Prostate gland (tissue), 2 donors: ENCODE results near the gene FAM120AOS. TPM values are rescaled to one million over a fixed set of nuclear protein-coding genes. Genes with fewer than 3 reads are reported as not detected.

Experiments used
- DNase-seq: peaks from one replicate; pipeline ENCODE4 v3.0.0-alpha.2; 2019; ENCODE audit warnings: low spot score
- H3K27ac ChIP-seq, 2 donors: fragments of 200-600 bp; sonication (generic); 2 replicates each; pipeline ENCODE4 v1.5.1; 2017 to 2019
- H3K27me3 ChIP-seq: fragments of 200-600 bp; sonication (generic); replicated peaks from 2 replicates; pipeline ENCODE4 v1.5.1; 2019; ENCODE audit not compliant: insufficient read depth
- H3K36me3 ChIP-seq, 2 donors: fragments of 200-600 bp; sonication (generic); 1 replicate in 1 of 2; 2 replicates in 1 of 2; pipeline versions ENCODE4 v1.5.1 to v1.8.1; 2017 to 2019
- H3K4me1 ChIP-seq: fragments of 200-600 bp; sonication (generic); replicated peaks from 2 replicates; pipeline ENCODE4 v1.5.1; 2019
- H3K4me3 ChIP-seq, 2 donors: fragments of 200-600 bp; sonication (generic); 2 replicates each; pipeline ENCODE4 v1.5.1; 2017 to 2019
- H3K9me3 ChIP-seq: fragments of 200-600 bp; sonication (generic); 2 replicates; pipeline ENCODE4 v1.5.1; 2017
- POLR2A ChIP-seq: fragments of 450-650 bp; IDR thresholded peaks from one replicate; pipeline ENCODE4 v1.6.1; 2016; ENCODE audit warnings: antibody characterized with exemption, mild to moderate bottlenecking
- POLR2AphosphoS5 ChIP-seq: sonication (generic); formaldehyde crosslinking; IDR thresholded peaks from one replicate; pipeline ENCODE4 v1.6.1; 2017; ENCODE audit warnings: antibody characterized with exemption
- WGBS: methylation state at CpG from one replicate; pipeline ENCODE4 v1.1.5; 2018; 5-methylcytosine and 5-hydroxymethylcytosine counted together
- intact Hi-C: fragments of 100-400 bp; cut with DNase I; formaldehyde crosslinking; loops from one replicate; pipeline ENCODE4 v1.14.2; 2022
- total RNA-seq, 2 donors: library from RNA; depleted of rRNA; stranded (reverse); fragments of >200 nt; gene quantifications; one replicate each; pipeline ENCODE4 v1.1.0, GENCODE V29; 2016
- TF ChIP-seq, protein P1 (sequence below), 4 experiments: fragments of 200-600 bp in 2 of 4; fragments of 450-650 bp in 2 of 4; sonication (generic) in 2 of 4; IDR thresholded peaks; 1 replicate in 3 of 4; 2 replicates in 1 of 4; pipeline ENCODE4 v1.5.1; 2016 to 2019; ENCODE audit warnings: antibody characterized with exemption in 4 of 4, mild to moderate bottlenecking in 2 of 4, moderate library complexity in 2 of 4

FAM120AOS gene
- total RNA-seq, 2 donors from 2014 or later: 60.7 to 83.8 TPM

DNA sequence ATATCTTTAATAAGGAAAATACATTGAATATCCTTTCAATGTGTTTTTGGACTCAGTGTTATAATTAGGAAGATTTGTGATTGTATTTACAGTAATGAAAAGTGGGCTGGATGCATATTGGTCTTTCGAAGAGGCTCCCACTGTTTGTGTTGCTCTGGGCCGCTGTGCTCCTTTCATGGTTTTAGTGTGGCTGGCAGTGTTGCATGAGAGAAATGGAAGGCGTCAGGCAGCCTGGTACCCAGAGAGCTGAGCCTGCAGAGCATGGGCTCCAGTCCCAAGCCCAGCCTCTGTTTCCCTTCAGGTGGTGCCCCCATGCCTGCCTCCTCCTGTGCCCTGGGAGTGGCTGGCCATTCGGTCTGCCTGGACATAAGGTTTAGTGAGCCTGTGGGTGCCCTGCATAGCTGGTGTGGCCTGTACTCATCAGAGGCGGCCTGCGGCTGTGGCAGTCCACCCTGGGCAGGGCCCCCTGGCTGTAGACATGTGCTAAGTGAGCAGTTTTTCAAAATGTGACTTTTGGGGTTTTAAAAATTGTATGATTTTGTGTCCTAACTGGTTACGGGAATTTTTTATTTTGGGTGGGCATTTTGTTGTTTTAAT is 27.4 kb upstream of the FAM120AOS start:
- Histone ChIP-seq H3K27me3 (no peaks in the 10 kb centered on the region), H3K4me3 (no peak overlapping the region)
- 93% methylated on average over 7 of the region's 7 CpGs for WGBS

GRCh38 chr9:93480262-93480661 is 26.9 kb upstream of the FAM120AOS start:
- Histone ChIP-seq H3K36me3 (no peaks in the 10 kb centered on the region), H3K4me3 (no peak overlapping the region), H3K9me3 (no peaks in the 10 kb centered on the region), H3K4me1 (no peaks in the 10 kb centered on the region), H3K27ac (no peak overlapping the region), H3K27me3 (no peaks in the 10 kb centered on the region)
- TF ChIP-seq, protein P1, sequence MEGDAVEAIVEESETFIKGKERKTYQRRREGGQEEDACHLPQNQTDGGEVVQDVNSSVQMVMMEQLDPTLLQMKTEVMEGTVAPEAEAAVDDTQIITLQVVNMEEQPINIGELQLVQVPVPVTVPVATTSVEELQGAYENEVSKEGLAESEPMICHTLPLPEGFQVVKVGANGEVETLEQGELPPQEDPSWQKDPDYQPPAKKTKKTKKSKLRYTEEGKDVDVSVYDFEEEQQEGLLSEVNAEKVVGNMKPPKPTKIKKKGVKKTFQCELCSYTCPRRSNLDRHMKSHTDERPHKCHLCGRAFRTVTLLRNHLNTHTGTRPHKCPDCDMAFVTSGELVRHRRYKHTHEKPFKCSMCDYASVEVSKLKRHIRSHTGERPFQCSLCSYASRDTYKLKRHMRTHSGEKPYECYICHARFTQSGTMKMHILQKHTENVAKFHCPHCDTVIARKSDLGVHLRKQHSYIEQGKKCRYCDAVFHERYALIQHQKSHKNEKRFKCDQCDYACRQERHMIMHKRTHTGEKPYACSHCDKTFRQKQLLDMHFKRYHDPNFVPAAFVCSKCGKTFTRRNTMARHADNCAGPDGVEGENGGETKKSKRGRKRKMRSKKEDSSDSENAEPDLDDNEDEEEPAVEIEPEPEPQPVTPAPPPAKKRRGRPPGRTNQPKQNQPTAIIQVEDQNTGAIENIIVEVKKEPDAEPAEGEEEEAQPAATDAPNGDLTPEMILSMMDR (IDR thresholded peaks at IDR 0.05): no peak
- TF ChIP-seq POLR2A: no peak
- TF ChIP-seq POLR2AphosphoS5: no peak
- DNase-seq: no peak
- intact Hi-C loops: no loop called here
- 79% methylated on average over 4 of the region's 4 CpGs for WGBS

More for the DNA sequence above, 27.4 kb upstream of the FAM120AOS start:
- Histone ChIP-seq H3K27ac (no peak overlapping the region), H3K4me1 (no peaks in the 10 kb centered on the region), H3K9me3 (no peaks in the 10 kb centered on the region), H3K36me3 (no peaks in the 10 kb centered on the region)
- intact Hi-C loops: no loop called here
- TF ChIP-seq POLR2AphosphoS5 (no peak), POLR2A (no peak)
- TF ChIP-seq, protein P1 (IDR thresholded peaks at IDR 0.05): no peak
- DNase-seq: no peak

- TF ChIP-seq, protein P1 (IDR thresholded peaks at IDR 0.05): no peak
- TF ChIP-seq POLR2A (no peak), POLR2AphosphoS5 (no peak)
- no peak for DNase-seq
- Histone ChIP-seq H3K9me3 (no peaks in the 10 kb centered on the region), H3K27ac (no peak overlapping the region), H3K36me3 (no peaks in the 10 kb centered on the region), H3K4me3 (no peak overlapping the region), H3K27me3 (no peaks in the 10 kb centered on the region), H3K4me1 (no peaks in the 10 kb centered on the region)
- intact Hi-C loops: no loop called here
- 82% methylated on average over 4 of the region's 4 CpGs for WGBS
Measured at GRCh38 chr9:93479726-93480125, 26.3 kb upstream of the FAM120AOS start.

GRCh38 chr9:93477397-93477796 is 24.0 kb upstream of the FAM120AOS start:
- Histone ChIP-seq H3K36me3 (no peaks in the 10 kb centered on the region), H3K27ac (no peak overlapping the region), H3K4me3 (no peak overlapping the region), H3K9me3 (no peaks in the 10 kb centered on the region), H3K27me3 (no peaks in the 10 kb centered on the region), H3K4me1 (no peaks in the 10 kb centered on the region)
- no peak for DNase-seq
- TF ChIP-seq POLR2AphosphoS5 (no peak), POLR2A (no peak)
- TF ChIP-seq, protein P1 (IDR thresholded peaks at IDR 0.05): no peak
- WGBS: 92% methylated on average over 2 of the region's 2 CpGs
- intact Hi-C loops: no loop called here

DNA sequence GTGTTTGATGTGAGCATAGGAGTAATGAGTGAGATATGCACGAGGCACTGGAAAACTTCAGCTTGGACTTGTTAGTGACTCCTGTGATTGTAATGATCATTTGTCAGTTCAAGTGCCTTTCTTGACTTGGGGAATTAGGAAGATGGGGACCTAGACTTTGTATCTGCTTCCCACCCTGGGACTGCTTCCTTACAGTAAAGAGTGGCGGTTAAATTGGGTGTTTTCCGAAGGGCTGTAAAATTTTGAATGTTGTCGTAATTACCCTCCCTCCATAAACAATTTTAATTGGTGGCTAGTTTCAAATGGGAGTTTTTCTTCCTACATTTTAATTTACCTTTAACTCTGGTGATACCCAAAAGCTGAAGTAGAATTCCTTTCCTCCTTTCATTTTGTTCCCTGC is 23.5 kb upstream of the FAM120AOS start:
- Histone ChIP-seq H3K9me3 (no peaks in the 10 kb centered on the region), H3K4me3 (no peak overlapping the region), H3K36me3 (no peaks in the 10 kb centered on the region), H3K27ac (no peak overlapping the region), H3K4me1 (no peaks in the 10 kb centered on the region), H3K27me3 (no peaks in the 10 kb centered on the region)
- intact Hi-C loops: no loop called here
- TF ChIP-seq, protein P1 (IDR thresholded peaks at IDR 0.05): no peak
- TF ChIP-seq POLR2A (no peak), POLR2AphosphoS5 (no peak)
- DNase-seq: no peak
- 75% methylated on average over 4 of the region's 4 CpGs for WGBS
